Lower leg skin (tissue), 3 donors: ENCODE results near the gene IFT57.

Experiments used
- CTCF ChIP-seq, 3 donors: fragments of 450-650 bp; IDR thresholded peaks; one replicate each; pipeline ENCODE4 v1.5.1; 2016; ENCODE audit warnings: antibody characterized with exemption in 3 of 3, mild to moderate bottlenecking in 3 of 3, moderate library complexity in 2 of 3
- POLR2A ChIP-seq, 2 donors: fragments of 450-650 bp; IDR thresholded peaks; one replicate each; pipeline ENCODE4 v1.6.1; 2016 to 2017; ENCODE audit warnings: antibody characterized with exemption in 2 of 2, mild to moderate bottlenecking in 1 of 2, moderate library complexity in 1 of 2

GRCh38 chr3:108136561-108137459, 85.4 kb downstream of the IFT57 start:
- TF ChIP-seq CTCF (IDR thresholded peaks at IDR 0.05) (no peak), POLR2A (IDR thresholded peaks at IDR 0.05) (no peak)
